A673 (cell line): ENCODE data around the gene GPT2. TPM values are rescaled to one million over a fixed set of nuclear protein-coding genes. Genes with fewer than 3 reads are reported as not detected.

ENCODE experiments used
- BruUV-seq: library from RNA; stranded (reverse); fragments of 400-500 nt; replicated peaks from 2 replicates; lab custom pipeline; 2021; lab: Mats Ljungman, UMichigan
- CTCF ChIA-PET: fragments of 300-600 bp; sonication (Branson Sonifier 250); formaldehyde crosslinking; loops from one replicate; lab custom pipeline; 2022; ENCODE audit warnings: antibody characterized with exemption; lab: Charles Lee
- POLR2A ChIA-PET: fragments of 300-600 bp; sonication (Branson Sonifier 250); formaldehyde crosslinking; loops from one replicate; lab custom pipeline; 2022; ENCODE audit warnings: antibody characterized with exemption; ENCODE audit not compliant: low non-redundant PET; lab: Charles Lee
- DNase-seq: peaks from one replicate; pipeline ENCODE4 v3.0.0-alpha.2; 2015; ENCODE audit warnings: low spot score
- H3K27ac ChIP-seq: fragments of 200-600 bp; sonication (generic); 2 replicates; pipeline ENCODE4 v1.5.1; 2016; ENCODE audit warnings: mixed run types, low read depth, mild to moderate bottlenecking, mixed read lengths, antibody characterized with exemption, low read length; ENCODE audit not compliant: poor library complexity, severe bottlenecking
- H3K27me3 ChIP-seq: fragments of 200-600 bp; sonication (generic); replicated peaks from 2 replicates; pipeline ENCODE4 v1.6.1; 2017; ENCODE audit warnings: mixed run types, low read depth, mild to moderate bottlenecking, mixed read lengths, antibody characterized with exemption, low read length; ENCODE audit not compliant: insufficient read depth, poor library complexity
- H3K36me3 ChIP-seq: fragments of 200-600 bp; sonication (generic); 2 replicates; pipeline ENCODE4 v1.6.1; 2016; ENCODE audit warnings: mixed run types, mild to moderate bottlenecking, mixed read lengths, antibody characterized with exemption, low read length; ENCODE audit not compliant: insufficient read depth, poor library complexity, severe bottlenecking
- H3K4me1 ChIP-seq: fragments of 200-600 bp; sonication (generic); 2 replicates; pipeline ENCODE4 v1.6.1; 2017; ENCODE audit warnings: mixed run types, mild to moderate bottlenecking, mixed read lengths, antibody characterized with exemption, low read length; ENCODE audit not compliant: insufficient read depth, poor library complexity, severe bottlenecking
- H3K4me3 ChIP-seq: fragments of 200-600 bp; sonication (generic); 2 replicates; pipeline ENCODE4 v1.5.1; 2016; ENCODE audit warnings: low read depth, mixed run types, mild to moderate bottlenecking, mixed read lengths, low read length; ENCODE audit not compliant: poor library complexity, severe bottlenecking
- H3K9me3 ChIP-seq: fragments of 200-600 bp; sonication (generic); 2 replicates; pipeline ENCODE4 v1.6.1; 2016; ENCODE audit warnings: mixed run types, low read depth, mild to moderate bottlenecking, mixed read lengths, antibody characterized with exemption, low read length; ENCODE audit not compliant: poor library complexity, severe bottlenecking
- EZH2 ChIP-seq: fragments of 200-600 bp; sonication (generic); IDR thresholded peaks from 2 replicates; pipeline ENCODE4 v1.6.1; 2017; ENCODE audit warnings: borderline replicate concordance, low read depth, mild to moderate bottlenecking, mixed read lengths, antibody characterized with exemption, low read length; ENCODE audit not compliant: poor library complexity, severe bottlenecking
- intact Hi-C: fragments of 100-400 bp; cut with micrococcal nuclease; formaldehyde crosslinking; loops from one replicate; pipeline ENCODE4 v1.10.0; 2022; ENCODE audit not compliant: unreplicated experiment
- total RNA-seq: library from RNA; stranded (reverse); gene quantifications from 2 replicates; pipeline ENCODE4 v1.2.3, GENCODE V29; 2021
- TF ChIP-seq, protein P1 (sequence below): fragments of 300-800, 200-600 bp; sonication (generic); conservative IDR thresholded peaks from 2 replicates; pipeline ENCODE4 v1.5.1; 2017; ENCODE audit warnings: low read depth, mild to moderate bottlenecking, antibody characterized with exemption, low read length, moderate library complexity, mixed read lengths

Gene GPT2
- total RNA-seq, 1 experiment from 2014 or later: 38.8 TPM

GRCh38 chr16:46954562-46954961 is 70.4 kb downstream of the GPT2 start:
- POLR2A ChIA-PET: no interaction called here
- BruUV-seq: no TSS peak
- Histone ChIP-seq H3K4me1 (no peaks in the 10 kb centered on the region), H3K36me3 (peaks cover 45% of the 10 kb centered on the region), H3K27ac (no peak overlapping the region), H3K9me3 (no peaks in the 10 kb centered on the region), H3K4me3 (no peak overlapping the region), H3K27me3 (no peaks in the 10 kb centered on the region)
- CTCF ChIA-PET: no interaction called here
- no peak for DNase-seq
- TF ChIP-seq EZH2: no peak
- TF ChIP-seq, protein P1, sequence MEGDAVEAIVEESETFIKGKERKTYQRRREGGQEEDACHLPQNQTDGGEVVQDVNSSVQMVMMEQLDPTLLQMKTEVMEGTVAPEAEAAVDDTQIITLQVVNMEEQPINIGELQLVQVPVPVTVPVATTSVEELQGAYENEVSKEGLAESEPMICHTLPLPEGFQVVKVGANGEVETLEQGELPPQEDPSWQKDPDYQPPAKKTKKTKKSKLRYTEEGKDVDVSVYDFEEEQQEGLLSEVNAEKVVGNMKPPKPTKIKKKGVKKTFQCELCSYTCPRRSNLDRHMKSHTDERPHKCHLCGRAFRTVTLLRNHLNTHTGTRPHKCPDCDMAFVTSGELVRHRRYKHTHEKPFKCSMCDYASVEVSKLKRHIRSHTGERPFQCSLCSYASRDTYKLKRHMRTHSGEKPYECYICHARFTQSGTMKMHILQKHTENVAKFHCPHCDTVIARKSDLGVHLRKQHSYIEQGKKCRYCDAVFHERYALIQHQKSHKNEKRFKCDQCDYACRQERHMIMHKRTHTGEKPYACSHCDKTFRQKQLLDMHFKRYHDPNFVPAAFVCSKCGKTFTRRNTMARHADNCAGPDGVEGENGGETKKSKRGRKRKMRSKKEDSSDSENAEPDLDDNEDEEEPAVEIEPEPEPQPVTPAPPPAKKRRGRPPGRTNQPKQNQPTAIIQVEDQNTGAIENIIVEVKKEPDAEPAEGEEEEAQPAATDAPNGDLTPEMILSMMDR: no peak
- intact Hi-C loops: no loop called here

DNA sequence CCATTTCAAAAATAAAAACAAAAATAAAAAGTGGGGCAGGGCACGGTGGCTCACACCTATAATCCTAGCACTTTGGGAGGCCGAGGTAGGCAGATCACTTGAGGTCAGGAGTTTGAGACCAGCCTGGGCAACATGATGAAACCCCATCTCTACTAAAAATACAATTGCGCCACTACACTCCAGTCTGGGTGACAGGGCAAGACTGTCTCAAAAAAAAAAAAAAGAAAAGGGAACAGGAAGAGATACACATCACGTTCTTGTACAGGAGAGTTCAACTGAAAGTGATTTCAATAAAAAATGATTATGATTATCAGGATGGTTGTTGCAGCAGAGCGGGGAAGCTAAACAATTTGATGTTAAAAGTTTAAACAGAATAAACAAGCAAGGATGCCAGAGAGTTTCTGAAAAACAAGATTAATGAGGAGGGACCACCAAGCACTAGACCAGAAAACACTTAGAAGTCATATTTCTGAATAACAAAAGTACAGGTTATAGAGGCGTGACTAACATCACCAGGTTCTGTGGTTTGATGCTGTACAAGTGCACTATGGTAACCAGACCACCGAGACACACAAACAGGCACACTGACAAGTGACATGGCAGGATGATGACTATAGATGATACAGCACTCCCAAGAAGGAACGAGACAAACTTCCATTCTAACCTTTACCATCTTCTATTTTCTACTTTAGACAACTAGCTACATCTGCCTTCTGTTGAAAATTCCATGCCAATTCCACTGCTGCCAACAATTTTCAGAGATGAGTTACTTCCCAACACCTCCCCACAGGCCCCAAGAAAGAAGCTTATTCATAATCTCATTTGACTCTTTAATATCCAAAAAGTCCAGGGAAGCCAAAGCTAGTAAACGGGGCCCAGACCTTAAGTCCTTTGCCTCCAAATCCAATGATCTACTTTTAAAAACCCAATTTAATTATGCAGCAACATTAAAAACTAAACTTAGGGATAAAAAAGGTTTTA is 77.5 kb downstream of the GPT2 start:
- no TSS peak for BruUV-seq
- no peaks in the 10 kb centered on the region for H3K27me3 ChIP-seq
- H3K4me3 ChIP-seq: no peak overlapping the region
- intact Hi-C loops: no loop called here
- no peak for DNase-seq
- no peaks in the 10 kb centered on the region for H3K4me1 ChIP-seq
- ChIA-PET POLR2A (no interaction called here), CTCF (no interaction called here)
- peaks cover 98% of the 10 kb centered on the region for H3K36me3 ChIP-seq
- no peaks in the 10 kb centered on the region for H3K9me3 ChIP-seq
- no peak overlapping the region for H3K27ac ChIP-seq
- TF ChIP-seq, protein P1: no peak
- TF ChIP-seq EZH2: no peak

GRCh38 chr16:46962629-46963028 is 78.5 kb downstream of the GPT2 start:
- intact Hi-C loops: no loop called here
- Histone ChIP-seq H3K36me3 (peaks cover 99% of the 10 kb centered on the region), H3K27ac (no peak overlapping the region), H3K9me3 (no peaks in the 10 kb centered on the region), H3K4me3 (no peak overlapping the region), H3K27me3 (no peaks in the 10 kb centered on the region), H3K4me1 (no peaks in the 10 kb centered on the region)
- CTCF ChIA-PET: interaction anchor here (0.7 kb wide), 1 partner anchor 486 kb away, joined by 4 read pairs; no protein-coding TSS in a partner anchor
- no TSS peak for BruUV-seq
- DNase-seq: no peak
- no peak for TF ChIP-seq EZH2
- TF ChIP-seq, protein P1: no peak
- POLR2A ChIA-PET: no interaction called here
